Measurements from ENCODE around the gene RTKN2. TPM values are rescaled to one million over a fixed set of nuclear protein-coding genes. Genes with fewer than 3 reads are reported as not detected.
"Not testable (repeated sequence)": the region's sequence is repeated elsewhere in the genome, so short reads cannot be mapped to it uniquely, and the experiment has no call there.

RTKN2 gene
- total RNA-seq, 1 experiment from 2014 or later: 7.3 TPM

DNA sequence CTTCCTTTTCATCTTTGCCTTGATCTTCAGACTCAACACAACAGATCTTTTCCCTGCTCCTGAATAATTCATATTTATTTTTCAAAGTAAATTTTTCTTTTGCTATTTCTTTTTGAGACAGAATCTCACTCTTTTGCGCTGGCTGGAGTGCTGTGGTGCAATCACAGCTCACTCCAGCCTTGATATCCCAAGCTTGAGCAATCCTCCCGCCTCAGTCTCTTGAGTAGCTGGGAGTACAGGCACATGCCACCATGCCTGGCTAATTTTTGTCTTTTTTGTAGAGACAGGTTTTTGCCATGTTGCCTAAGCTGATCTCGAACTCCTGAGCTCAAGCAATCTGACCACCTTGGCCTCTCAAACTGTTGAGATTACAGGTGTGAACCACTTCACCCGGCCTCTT lies 9.2 kb downstream of the RTKN2 start:
- no peak for DNase-seq (ENCODE audit: low spot score)

DNA sequence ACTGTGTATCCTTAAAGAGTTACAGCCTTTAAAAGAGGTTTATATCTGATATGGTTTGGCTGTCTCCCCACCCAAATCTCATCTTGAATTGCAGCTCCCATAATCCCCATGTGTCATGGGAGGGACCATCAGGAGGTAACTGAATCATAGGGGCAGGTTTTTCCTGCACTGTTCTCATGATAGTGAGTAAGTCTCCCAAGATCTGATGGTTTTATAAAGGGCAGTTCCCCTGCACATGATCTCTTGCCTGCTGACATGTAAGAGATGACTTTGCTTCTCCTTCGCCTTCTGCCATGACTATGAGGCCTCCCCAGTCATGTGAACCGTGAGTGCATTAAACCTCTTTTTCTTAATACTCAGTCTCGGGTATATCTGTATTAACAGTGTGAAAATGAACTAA lies 9.7 kb downstream of the RTKN2 start:
- DNase-seq (ENCODE audit: low spot score): no peak

DNA sequence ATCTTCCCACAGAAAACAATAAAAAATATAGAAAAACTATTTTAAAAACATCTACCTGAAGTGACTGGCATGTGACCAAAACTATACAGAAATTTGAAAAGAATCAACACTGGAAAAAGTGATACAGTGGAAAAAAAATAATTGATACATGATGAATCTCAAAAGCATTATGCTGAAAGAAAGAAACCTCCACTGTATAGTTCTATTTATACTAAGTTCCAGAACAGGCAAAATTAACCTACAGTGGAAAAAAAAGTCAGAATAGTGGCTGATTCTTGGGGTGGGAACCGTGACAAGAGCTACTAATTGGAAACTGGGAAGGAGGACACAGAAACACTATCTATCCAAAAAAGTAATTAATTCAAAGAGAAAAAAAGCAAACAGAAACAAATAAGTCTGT lies 14.9 kb downstream of the RTKN2 start:
- DNase-seq (ENCODE audit: low spot score): no peak

DNA sequence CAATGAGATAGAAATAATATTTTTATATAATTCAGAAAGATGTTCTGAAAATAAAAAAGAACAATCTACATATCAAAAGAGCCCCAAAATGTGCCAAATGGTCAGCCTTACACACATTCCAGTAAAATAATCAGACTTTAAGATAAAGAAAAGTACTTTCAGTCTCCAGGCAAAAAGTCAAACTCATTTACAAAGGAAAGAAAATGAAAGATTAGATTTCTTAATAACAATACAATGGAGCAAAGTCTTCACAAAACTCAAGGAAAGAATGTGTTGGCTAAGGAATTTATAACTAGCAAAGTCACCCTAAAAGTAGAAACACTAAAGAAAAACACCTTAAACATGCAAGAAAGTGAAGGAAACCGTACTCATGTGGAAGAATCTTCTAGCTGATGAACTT lies 16.6 kb downstream of the RTKN2 start:
- no peak for DNase-seq (ENCODE audit: low spot score)

DNA sequence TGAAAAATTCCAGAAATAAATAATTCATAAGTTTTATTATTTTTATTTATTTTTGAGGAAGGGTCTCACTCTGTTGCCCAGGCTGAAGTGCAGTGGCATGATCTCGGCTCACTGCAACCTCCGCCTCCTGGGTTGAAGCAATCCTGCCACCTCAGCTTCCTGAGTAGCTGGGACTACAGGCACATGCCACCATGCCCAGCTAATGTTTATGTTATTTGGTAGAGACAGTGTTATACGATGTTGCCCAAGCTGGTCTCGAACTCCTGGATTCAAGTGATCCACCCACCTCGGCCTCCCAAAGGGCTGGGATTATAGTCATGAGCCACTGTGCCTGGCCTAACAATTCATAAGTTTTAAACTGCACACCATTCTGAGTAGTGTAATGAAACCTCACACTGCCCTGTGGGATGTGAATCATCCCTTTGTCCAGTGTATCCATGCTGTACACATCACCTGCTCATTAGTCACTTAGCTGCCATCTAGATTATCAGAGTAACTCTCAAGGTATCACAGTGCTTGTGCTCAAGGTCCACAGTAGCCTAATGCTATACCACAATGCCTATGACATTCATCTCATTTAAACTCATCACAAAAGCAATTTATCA lies 17.9 kb downstream of the RTKN2 start:
- peak; percentile 54 for DNase-seq (ENCODE audit: low spot score)

DNA sequence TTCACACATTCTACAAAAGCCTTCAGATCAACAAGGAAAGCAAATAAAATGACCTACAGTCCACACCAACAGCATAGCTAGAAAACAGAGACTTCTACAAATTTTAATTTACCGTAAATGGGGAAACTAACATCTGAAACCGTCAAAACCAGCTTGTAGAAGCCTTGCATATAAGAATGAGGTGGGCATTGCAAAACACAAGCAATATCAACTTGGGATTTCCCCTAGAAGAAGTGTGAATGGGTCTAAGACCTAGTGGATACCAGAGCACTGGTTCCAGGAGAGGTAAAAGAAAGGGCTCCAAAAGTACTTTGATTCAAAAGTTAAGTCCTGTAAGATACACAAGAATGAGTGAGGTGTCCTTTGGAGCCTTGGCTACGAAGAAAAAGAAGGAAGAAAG lies 18.7 kb downstream of the RTKN2 start:
- no peak for DNase-seq (ENCODE audit: low spot score)

DNA sequence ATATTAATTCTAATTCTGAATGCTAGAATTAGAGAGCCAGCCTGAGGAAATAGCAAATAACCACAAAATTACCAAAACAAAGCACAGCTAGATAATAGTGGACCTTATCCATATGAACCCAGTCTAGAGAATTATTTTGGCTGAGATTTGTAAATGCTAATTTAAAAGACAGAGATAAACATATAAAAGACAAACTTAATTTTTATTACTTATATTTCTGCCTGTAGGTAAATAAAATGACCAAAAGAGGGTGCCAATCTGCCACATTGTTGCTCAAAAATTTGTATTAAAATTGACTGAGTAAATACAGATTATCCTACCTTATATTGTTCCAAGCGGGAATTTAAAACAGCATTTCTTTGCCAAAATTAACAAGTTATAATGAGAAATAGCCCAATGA lies 20.2 kb downstream of the RTKN2 start:
- DNase-seq (ENCODE audit: low spot score): no peak

DNA sequence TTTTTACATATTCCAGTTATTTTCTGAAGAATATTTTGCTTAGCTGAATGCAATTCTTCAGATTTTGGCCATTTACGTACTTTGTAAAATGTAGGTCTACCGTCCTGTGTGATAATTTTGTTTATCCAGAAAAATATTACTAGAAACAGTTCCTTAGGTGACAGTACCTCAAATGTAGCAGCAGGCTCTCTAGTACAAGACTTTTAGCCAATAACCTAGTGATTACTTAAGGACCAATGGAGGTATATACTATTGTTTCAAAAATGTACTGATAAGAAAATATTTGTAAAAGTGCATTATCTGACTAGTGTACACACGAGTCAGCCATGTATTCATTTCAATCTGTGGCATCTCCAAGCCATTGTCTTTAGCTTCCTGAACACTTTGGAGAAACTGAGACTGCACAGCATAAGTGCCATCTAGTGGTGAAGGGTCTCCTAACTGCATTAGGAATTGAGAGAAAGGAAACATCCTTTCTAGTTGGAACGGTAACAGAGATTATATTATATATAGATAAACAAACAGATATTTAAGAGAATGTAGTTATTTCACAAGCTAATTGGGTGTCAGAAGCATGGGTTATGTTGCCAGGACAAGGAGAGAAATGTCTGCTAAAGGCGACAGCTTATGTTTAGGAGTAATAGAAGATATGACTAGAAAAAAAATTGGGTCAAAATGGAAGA lies 23.7 kb downstream of the RTKN2 start:
- DNase-seq (ENCODE audit: low spot score): peak; percentile 66

DNA sequence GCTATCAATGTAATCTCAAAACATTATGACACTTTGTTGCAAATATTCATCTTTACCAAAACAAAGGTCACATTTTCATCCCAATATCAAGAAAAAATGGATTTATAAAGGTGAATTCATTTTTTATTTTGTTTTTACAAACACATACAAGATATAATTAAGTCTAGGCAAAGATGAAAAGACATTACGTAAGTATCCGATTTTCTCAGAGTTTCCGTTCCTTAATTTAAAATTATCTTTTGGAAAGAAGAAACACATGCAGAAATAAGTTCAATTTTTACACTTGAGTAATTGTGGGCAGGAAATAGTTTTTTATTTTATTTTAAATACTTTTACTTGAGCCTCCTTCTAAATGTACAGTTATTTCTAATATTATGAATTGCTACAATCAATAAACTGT lies 24.6 kb downstream of the RTKN2 start:
- DNase-seq (ENCODE audit: low spot score): no peak

DNA sequence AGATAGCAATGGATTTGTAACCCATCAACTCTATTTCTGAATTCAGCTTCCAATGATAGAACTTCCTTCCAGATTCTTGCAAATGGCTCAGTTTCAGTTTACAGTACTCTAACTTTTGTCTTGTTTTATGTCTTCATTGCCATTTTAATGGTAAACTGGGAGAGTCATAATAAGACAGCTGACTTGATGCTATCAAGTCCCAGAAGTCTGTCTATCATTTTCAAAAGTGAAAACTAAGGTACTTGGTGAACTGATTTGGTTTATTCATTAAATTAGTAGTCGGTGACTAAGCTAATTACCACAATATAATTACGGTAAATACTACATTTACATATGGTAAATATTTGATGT lies 25.0 kb downstream of the RTKN2 start:
- no peak for DNase-seq (ENCODE audit: low spot score)

DNA sequence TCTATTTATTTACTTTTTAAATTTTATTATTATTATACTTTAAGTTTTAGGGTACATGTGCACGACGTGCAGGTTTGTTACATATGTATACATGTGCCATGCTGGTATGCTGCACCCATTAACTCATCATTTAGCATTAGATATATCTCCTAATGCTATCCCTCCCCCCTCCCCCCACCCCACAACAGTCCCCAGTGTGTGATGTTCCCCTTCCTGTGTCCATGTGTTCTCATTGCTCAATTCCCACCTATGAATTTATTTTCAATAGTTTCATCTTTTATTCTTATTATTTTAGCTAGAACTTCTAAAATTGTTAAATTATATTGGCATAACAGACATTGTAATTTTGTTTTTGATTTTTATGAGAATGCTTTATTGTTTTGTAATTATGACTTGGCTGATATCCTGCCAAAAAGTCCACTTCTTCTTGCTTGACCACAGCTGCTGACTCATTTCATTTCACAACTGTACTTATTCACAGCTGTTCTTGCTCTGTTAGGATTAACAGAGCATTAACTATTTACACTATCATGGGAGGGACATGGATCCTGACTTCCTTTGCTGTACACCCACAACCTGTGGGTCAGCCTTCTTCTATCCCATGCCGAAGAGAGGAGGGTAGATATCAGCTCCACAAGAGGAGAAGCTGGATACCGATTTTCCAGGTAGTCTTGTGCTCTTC lies 25.5 kb downstream of the RTKN2 start:
- DNase-seq (ENCODE audit: low spot score): peak; percentile 94

DNA sequence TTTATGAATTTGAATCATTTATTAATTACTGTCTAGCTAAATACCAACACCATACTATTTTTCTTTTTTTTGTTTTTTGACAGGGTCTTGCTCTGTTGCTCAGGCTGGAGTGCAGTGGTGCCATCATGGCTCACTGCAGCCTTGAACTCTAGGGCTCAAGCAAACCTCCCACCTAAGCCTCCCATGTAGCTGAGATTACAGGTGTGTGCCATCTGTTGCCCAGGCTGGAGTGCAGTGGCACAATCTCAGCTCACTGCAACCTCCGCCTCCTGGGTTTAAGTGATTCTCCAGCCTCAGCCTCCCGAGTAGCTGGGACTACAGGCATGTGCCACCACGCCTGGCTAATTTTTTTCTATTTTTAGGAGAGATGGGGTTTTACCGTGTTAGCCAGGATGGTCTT lies 27.1 kb downstream of the RTKN2 start:
- DNase-seq (ENCODE audit: low spot score): not testable (repeated sequence)

DNA sequence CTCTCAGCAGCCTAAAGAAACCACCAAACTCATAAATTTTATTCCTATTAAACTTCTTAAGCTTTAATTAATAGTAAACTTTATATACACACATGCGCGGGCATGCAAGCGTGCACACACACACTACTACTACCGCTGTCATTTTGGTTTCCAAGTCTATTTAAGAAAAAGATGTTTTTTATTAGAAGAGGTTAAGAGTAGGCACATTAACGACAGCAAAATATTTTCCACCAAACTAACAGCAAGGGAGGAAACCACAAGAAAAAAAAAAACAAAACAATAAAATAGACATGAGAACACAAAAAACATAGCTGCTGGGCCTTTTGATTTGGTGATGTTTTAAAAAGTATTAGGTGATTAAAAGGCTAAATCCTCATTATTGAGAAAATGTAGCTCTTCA lies 28.6 kb downstream of the RTKN2 start:
- DNase-seq (ENCODE audit: low spot score): no peak

DNA sequence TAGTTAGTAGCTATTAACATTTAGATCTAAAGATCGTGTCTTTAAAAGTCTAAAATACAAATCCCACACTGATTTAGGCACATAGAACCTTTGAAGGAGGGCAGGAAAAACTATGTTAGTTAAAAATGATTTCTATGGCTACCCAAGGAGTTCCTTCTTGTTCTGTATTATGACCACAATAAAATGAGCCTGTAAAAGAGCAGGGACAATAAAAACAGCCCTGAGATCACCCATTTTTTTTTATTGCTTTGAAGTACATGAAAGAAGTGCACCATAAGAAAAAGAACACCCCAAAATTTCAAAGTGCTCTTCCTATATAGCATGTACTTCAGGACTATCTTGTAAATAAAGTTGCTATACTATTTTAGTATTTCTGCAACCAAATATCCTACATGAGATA lies 29.8 kb downstream of the RTKN2 start:
- DNase-seq (ENCODE audit: low spot score): no peak

DNA sequence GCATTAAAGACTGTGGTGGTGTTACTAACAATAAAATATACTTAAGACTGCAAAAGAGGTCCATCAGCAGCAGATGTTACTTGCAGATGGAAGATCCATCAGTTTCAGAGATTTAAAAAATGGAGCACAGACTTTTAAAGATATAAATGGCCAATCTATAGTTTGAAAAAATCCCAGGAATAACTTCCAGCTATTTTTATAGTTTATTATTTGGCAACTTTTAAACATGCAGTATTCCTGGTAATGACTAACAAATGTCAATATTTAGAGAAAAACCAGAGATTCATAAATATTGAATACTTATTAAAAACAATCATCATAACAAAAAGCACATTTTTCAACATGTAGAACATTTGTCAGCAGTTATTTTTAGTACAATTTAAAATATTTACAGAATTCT lies 30.7 kb downstream of the RTKN2 start:
- no peak for DNase-seq (ENCODE audit: low spot score)

DNA sequence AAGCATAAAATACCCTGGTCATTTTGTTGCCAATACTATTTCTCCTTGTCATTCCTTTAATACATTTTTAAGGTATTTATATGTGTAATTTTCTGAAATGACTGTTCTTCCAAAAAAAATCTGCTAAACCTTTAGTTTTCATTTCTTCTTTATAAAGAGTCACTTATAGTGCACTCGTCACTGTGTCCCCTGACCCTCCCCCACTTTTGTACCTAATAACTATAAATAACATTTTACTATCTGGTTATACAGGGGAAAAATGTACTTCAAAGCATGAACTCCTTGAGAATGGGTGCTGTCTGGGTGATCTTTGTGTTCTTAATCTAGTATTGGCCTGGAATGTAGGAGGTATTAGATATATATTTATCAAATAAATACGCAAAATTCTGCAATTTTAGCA lies 31.1 kb downstream of the RTKN2 start:
- no peak for DNase-seq (ENCODE audit: low spot score)

DNA sequence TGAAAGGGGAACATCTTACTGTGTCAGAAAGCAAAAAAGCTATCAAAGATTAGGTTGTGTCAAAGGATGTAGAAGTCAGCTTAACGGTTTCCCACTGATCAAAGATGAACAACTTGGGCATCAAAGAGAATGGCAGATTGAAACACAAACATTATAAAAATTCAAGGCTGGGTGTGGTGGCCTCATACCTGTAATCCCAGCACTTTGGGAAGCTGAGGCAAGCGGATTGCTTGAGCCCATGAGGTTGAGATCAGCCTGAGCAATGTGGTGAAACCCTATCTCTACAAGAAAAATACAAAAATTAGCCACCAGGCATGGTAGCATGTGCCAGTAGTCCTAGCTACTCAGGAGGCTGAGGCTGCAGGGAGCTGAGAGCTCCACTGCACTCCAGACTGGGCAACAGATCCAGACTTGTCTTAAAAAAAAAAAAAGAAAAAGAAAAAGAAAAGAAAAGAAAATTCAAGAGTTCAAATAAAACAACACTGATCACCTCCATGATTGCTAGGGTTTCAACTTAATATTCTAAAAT lies 34.5 kb downstream of the RTKN2 start:
- DNase-seq (ENCODE audit: low spot score): no peak

DNA sequence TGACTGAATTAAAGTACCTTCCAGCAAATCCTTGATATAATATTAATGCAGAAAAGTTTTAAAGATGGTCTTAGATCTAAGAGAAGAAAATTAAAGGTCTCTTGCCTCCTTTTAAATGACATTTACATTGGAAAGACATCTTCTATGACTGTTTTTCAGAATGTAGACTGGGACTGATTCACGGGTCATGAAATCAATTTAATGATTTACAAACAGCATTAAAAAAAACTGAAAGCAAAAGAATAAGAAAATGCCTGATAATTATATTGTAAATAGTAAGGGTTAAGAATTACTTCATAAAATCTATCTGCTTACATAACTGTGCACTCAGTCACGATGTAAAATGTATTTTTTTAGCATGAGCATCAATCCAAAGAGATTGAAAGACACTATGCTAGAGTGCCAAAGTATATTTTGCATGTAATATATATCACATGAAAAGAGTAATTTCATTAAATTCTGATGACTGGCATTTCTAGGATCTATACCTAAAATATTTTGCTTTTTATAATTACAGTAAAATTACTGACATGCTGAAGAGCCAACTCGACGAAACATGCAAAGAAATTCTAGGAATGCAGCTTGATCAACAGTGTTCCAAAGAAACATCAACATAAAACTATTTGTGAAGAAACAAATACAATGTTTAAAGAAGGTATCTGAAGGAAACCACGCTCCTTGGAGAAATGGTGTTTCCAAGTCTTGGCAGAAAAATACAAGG lies 35.1 kb downstream of the RTKN2 start:
- no peak for DNase-seq (ENCODE audit: low spot score)

DNA sequence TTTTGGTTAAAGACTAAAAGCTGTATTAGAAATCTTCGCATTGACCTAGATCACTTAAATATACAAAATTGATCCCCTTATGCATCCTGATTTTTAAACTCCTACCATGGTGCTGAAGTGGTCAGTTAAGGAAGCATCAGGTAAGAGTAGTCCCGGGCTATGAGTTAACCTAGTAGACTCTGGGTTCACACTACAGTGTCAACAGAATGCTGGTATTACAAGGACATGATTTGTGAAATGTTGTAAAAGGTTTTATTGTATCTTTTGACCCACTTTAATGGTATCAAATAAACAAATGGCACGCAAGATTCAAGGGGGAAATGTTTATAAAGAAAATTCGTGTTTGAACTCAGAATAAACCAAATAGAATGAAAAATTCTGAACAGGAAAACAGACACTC lies 36.8 kb downstream of the RTKN2 start:
- DNase-seq (ENCODE audit: low spot score): no peak

DNA sequence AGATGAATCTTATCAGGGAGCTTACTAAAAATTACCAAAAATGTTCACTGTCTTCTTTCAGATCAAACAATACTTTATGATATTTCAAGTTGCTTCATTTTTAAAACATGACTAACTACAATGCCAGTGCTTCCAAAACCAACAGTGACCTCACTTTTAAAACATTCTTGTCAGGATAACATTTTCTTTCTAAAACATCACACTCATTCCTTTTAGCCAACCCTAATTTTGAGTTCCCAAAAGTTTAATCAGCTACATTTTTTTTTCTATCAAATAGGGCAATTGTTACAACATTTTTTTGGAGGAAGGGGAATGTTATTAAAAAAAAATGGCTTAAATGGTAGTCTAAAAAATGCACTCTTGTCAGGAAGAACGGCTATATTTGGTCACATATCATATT lies 37.3 kb downstream of the RTKN2 start:
- peak; percentile 29 for DNase-seq (ENCODE audit: low spot score)

DNA sequence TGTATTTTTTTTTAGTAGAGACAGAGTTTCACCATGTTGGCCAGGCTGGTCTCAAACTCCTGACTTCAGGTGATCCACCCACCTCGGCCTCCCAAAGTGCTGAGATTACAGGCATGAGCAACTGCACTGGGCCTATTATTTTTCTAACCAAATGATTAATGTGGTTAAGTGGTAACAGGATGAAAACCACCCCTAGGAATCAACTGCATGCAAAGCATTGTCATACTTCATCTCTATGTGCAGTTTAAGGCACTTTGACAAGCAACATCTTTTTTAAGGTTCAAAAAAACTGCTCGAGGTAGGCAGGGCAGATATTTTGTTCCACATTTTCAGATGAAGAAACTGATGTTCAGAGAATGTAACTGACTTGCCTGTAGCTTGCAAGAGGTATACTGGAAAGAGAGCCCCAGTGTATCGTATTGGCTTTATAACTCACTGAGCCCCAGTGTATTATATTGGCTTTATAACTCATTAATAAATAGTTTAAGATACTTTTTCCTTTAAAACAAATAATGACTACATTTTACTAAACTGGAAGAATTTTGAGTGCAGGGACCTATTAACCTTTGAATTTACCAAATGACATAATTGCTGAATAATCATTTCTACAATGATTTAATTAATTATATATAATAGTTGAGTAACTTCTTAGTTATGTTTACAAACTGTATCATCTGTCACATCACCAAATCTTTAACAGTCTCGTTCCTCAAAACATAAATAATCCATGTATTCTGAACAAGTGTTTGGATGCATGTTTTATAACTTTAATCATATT lies 38.1 kb downstream of the RTKN2 start:
- no peak for DNase-seq (ENCODE audit: low spot score)

DNA sequence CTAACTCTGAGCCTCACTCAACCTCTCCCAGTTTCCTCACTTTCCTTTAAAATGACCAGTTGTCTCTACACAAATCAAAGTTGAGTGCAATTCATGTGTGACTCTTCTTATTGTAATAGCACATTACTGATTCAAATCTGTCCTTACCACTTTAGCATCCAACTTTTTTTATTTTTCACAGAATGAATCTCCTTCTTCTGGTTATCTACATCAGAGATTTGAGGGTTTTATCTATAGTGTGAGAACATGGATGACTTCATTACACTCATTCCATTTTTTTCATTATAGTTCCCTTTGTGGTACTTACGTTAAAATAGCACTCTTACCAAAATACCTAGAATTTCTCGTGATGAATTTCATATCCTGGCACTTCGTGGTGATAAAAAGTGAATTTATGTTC lies 43.3 kb downstream of the RTKN2 start:
- DNase-seq (ENCODE audit: low spot score): no peak

All from H4 (cell line).